NCI-H2227 (cell line): ENCODE measurements around the gene UQCC2.
A peak's percentile ranks its signal among the peaks of the same experiment; 100 is the strongest.

Experiments used
- DNase-seq: peaks from one replicate; lab custom pipeline; 2025; ENCODE audit not compliant: unreplicated experiment; lab: John Stamatoyannopoulos, UW

UQCC2 gene

DNA sequence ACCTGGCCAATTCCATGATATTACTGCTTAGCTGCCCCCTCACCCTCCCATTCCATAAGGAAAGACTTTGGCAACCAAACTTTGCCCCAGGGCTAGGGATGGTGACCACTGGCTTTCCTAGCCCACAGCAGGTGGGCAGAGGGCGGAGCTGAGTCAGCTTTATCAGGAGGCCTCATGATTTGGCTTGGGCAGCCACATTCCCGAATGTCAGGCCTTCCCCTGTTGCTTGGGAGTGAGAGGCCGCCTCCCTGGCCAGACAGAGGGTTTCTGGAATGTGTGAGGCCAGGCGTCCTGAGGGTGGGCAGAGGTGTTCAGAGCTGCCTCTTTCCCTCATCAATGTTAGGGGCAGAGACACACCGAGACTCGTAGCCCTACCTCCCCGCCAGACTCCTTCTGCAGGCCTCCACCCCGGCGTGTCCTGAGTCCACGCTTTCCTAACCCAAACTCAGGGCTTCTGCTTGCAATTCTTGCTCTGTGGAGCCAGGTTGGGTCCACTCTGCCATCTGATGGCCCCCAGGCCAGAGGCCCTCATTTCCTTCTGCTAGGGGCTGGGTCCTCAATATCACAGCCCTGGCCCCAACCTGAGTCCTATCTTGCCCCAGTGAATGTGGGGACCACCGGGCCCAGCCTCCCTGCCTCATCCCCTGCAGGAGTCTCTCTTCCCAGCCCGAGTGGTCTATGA lies 19.3 kb downstream of the UQCC2 start:
- DNase-seq = no peak

DNA sequence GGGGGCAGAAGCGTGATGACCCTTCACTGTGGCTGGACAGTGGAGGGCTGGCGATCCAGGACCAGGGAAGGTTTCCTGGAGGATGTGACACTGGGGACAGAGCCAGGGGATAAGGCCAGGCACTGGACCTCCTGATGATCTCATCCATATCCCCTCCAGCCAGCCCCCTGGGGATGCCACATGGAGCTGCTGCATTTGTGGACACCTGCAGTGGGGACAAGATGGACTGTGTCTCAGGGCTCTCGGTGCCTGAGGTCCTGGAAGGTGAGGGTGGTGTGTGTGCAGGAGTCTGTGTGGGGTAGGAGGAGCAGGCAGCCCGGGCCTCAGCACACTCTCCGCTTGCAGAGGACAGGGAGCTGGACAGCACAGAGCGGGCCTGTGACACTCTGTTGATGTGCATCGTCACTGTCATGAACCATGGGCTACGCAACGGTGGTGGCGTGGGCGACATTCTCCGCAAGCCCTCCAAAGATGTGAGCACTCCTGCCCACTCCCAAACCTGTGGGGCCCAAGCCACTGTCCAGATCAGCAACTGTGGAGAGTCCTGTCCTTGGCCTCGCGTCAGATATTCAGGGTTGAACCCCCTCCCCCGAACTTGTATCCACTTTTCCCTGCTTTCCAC lies 19.9 kb downstream of the UQCC2 start:
- DNase-seq = no peak

- no peak for DNase-seq
Measured at GRCh38 chr6:33690766-33691165, 20.7 kb downstream of the UQCC2 start.

DNA sequence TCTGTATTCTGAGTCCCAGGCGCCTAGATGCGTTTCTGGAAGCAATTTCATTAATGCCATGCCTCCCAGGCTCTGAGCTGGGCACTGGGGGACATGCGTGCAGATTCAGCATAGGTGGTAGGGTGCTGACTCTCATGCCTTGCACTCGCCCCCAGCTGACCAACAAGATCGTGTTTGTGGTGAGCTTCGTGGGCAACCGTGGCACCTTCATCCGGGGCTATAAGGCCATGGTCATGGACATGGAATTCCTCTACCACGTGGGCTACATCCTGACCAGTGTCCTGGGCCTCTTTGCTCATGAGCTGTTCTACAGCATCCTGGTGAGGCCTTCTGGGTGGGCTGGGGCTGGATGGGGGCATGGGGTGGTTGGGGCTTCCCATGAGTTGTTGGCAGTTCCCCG lies 21.6 kb downstream of the UQCC2 start:
- no peak for DNase-seq

DNA sequence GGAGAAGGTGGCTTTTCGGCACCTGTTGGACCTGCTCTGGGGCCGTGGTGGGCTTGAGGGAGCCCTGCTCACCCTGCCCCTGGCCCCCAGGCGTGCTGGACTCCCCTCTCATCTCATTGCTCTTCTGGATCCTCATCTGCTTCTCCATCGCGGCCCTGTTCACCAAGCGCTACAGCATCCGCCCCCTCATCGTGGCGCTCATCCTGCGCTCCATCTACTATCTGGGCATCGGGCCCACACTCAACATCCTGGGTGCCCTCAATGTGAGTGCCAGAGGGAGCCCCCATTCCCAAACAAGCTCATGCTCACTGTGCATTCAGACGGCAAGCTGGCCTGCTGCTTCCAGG lies 22.4 kb downstream of the UQCC2 start:
- no peak for DNase-seq

- DNase-seq = no peak
Measured at GRCh38 chr6:33688451-33689147, 22.9 kb downstream of the UQCC2 start.

GRCh38 chr6:33688006-33688405 lies 23.5 kb downstream of the UQCC2 start:
- DNase-seq = no peak

GRCh38 chr6:33686981-33687975 lies 24.2 kb downstream of the UQCC2 start:
- no peak for DNase-seq

GRCh38 chr6:33686225-33686924 lies 25.1 kb downstream of the UQCC2 start:
- DNase-seq = no peak

GRCh38 chr6:33685411-33686224 lies 25.9 kb downstream of the UQCC2 start:
- DNase-seq = no peak

- DNase-seq = no peak
Measured at GRCh38 chr6:33684983-33685382, 26.5 kb downstream of the UQCC2 start.

DNA sequence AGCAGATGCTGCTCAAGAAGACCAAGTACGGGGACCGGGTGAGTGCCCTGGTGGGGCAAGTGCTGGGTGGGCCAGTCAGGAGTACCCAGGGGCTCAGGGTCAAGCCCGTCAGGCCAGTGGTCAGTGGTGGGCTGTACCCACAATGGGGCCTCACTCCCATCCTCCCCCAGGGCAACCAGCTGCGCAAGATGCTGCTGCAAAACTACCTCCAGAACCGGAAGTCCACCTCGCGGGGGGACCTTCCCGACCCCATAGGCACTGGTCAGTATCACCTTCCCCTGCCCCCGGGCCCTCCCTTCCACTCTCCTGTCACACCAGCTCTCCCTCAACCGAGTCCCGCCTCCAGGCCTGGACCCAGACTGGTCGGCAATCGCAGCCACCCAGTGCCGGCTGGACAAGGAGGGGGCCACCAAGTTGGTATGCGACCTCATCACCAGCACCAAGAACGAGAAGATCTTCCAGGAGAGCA lies 27.0 kb downstream of the UQCC2 start:
- DNase-seq = no peak

DNA sequence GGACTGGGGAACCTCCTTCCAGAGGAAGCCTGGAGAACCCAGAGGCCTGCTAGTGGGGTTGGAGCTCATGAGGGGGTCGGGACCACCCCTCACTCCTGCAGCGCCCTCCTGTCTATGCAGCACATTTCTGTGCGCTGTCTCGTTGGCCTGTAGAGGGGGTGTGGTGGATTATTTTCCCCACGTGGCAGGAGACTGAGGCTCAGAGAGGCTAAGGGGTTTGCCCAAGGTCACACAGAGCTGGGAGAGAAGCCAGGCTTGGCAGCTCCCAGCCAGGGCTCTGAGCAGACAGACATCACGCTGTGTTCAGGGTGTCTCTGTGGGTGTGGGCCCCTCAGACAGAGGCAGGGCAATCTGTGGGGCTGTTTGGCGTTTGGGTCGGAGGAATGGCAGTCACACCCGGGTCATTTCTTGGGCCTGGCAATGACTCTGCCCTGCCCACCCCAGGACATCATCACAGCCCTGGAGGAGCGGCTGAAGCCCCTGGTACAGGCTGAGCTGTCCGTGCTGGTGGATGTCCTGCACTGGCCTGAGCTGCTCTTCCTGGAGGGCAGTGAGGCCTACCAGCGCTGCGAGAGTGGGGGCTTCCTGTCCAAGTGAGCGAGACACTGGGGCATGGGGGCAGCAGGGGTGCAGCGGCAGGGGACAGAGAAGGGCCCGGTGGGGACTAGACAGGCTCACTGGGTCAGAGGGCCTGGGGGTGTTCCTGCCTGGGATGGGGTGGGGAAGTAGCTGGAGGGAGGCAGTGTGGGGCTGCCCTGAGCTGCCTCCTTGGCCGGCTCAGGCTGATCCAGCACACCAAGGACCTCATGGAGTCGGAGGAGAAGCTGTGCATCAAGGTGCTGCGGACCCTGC lies 27.7 kb downstream of the UQCC2 start:
- no peak for DNase-seq

GRCh38 chr6:33683051-33683571 lies 28.4 kb downstream of the UQCC2 start:
- DNase-seq = peak; percentile 9

- DNase-seq = no peak
Measured at GRCh38 chr6:33682341-33682740, 29.2 kb downstream of the UQCC2 start.

- DNase-seq = no peak
Measured at GRCh38 chr6:33679761-33680160, 31.7 kb downstream of the UQCC2 start.

DNA sequence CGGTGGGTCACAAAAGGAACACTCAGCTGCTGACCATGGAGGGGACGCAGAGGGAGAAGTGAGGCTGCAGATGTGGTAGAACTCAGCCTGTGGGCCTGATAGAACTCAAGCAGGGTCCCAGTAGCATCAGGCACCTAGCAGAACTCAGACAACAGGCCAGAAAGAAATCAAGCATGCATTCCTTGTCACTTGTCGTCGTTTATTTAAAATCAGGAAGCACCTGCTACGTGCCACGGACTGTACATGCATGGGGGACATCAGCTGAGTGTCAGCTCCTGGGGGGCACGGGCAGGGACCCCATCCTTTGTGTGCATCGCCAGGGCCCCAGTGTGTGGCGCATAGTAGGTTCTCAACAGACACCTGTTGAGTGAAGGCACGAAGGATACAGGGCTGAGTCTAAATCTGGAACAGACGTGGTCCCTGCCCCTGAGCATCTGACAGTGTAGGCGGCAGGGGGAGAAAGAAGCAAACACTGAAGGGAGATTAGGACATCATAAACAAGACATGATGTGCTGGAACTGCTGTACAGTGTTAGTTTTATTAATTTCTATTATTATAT lies 32.5 kb downstream of the UQCC2 start:
- no peak for DNase-seq

- DNase-seq = no peak
Measured at GRCh38 chr6:33678233-33678931, 33.1 kb downstream of the UQCC2 start.
